Activated CD4-positive, alpha-beta T cell treated with anti-CD3 and anti-CD28 coated beads, Interleukin-2, amount 50 U/mL, for 1 hour (primary cell): ENCODE data around the gene KIF7.

Source experiments
- DNase-seq: peaks from one replicate; pipeline ENCODE4 v3.0.0-alpha.2; 2020

The KIF7 gene

GRCh38 chr15:89646416-89647141 is 8.7 kb downstream of the KIF7 start:
- DNase-seq = no peak

- DNase-seq = no peak
These were observed 9.6 kb downstream of the KIF7 start for GRCh38 chr15:89645680-89646079.

DNA sequence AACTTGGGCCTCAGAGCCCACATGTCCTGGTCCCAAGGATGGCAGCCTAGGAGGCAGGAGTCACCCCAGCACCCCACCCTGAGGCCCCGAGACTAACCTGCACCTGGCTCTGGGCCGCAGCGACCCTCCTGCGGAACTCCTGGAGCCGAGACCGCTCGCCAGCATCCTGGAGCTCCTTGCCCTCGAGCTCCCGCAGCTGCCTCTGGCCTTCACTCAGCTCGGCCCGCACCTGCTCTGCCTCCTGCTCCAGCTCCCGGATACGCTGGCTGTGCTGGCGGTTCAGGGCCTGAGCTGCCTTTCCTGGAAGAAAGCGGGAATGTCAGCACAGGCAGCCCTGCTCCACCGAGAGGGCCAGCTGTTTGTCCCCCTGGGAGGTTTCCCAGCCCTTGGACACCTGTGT is 13.2 kb downstream of the KIF7 start:
- DNase-seq = no peak

- no peak for DNase-seq
These were observed 14.2 kb downstream of the KIF7 start for GRCh38 chr15:89641053-89641452.

DNA sequence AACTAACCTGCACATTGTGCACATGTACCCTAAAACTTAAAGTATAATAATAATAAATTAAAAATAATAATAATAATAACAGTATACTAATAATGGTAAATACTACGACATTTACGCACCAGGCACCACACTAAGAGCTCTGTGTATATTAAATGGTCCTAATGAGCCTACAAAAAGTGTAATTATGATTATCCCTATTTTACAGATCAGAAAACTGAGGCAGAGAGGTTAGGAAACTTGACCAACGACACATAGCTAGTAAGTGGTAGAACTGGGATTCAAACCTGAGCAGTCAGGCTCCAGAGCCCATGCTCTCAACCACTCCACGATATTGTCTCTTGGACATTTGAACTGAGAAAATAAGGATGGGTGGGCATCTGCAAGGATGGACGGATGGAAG is 15.0 kb downstream of the KIF7 start:
- DNase-seq = no peak

DNA sequence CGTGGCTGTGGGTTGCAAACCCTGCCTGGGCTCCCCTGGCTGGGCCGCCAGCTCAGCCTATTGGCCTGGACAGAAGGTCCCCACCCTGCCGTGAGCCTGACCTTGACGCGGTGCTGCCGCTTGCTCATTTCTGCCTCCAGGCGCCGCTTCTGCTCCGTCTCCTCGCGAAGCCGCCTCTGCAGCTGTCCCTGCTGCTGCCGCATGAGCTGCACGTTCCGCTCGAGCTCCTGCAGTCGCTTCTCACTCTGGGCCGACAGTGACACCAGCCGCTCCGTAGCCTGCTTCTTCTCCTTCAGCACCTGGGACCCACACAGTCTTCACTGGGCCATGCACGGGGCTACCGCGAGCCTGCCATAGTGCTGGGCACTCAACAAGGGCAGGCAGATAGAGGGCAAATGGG is 21.7 kb downstream of the KIF7 start:
- no peak for DNase-seq

GRCh38 chr15:89632563-89633430 is 22.5 kb downstream of the KIF7 start:
- DNase-seq = no peak

DNA sequence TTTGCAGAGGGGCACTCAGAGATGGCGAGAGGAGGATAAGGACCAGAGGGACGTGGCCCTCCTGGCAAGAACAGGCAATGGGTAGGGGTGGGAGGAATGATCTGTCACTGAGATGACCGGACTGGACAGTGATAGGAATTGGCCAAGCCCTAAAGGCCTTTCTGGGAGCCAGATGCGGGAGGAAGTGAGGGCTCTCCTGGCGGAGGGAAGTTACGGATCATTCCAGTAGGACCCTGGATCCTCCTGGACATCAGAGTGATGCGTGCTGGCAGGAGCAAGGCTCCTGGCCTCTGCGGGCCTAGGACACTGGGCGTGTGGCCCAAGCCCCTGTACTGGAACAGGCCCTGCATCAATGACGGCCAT is 23.4 kb downstream of the KIF7 start:
- DNase-seq = no peak

DNA sequence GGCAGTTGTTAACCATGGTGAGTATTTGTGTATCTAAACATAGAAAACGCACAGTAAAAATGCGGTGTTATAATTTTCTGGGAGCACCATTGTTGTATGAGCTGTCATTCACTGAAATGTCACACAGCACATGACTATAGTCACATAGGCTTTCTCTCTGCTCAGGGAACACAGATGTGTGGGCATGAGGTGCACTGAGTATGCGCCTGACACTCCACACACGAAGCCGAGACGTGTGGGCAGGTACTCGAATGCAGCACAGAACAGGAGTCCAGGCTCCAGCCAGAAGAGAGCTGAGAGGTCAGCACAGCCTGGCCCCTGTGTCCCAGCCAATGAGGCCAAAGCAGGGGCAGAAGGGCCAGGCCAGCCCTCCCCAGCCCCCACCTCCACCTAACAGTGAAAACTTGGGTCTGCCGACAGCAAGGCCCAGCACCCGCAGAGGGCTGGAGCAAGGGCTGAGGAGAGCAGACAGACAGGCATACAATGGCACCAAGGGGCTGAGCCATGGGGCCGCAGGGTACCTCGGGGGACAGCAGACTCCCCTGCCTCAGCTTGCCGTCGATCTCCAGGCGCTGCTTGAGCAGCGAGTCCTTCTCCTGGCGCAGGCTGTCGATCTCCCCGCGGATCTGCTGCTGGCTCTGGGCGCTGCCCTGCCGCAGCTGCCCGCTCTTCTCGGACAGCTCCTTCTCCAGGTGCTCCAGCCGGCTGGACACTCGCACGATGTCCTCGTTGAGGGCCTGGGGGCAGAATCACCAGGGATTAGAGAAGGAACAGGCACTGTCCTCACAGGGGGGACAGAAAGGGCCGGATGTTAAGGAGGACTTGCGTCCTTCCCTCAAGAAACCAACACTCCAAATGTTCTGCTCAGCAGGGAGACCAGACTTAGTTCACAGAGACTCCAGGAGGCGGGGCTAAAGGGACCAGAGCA is 24.0 kb downstream of the KIF7 start:
- DNase-seq = no peak

GRCh38 chr15:89630260-89630659 is 25.0 kb downstream of the KIF7 start:
- DNase-seq = no peak

GRCh38 chr15:89629829-89630228 is 25.4 kb downstream of the KIF7 start:
- DNase-seq = no peak

DNA sequence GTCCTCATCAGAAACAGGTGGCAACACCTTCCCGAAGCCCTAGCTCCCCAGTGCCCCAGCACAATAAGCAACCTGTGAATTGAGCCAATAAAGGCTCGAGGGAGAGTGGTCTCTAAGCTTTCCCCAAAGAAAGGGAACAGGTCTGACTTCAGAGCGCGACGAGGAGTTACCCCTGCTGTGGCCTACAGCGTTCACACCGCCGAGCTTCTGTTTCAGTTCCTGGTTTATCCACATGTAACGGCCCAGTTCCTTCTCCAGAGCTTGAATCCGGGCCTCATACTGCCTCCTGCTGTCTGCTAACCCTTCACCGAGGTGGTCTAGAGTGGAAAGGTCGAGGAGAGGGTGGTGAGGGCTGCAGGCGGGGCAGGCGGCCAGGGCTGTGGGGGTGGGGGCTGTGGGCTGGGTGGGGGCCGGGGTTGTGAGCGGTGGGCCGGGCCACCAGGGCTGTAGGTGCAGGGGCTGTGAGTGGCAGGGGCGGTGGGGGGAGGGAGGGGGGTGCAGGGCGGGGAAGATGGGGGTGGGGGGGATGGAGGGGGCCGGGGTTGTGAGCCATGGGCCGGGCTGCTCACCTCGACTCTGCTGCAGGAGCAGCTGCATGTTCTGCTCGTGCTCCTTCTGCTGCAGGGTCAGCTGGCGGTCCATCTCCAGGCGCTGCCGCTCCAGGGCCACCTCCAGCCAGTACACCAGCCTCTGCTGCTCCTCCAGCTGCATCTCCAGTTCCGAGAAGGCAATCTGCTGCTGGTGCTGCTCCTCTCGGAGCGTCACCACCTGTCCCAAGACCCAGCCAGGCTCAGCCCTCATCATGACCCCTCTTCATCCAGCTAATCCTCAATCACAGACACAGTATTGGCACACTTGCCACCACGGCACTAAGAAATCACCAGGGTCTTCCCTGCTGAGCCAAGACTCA is 26.2 kb downstream of the KIF7 start:
- no peak for DNase-seq

- DNase-seq = no peak
These were observed 27.0 kb downstream of the KIF7 start for GRCh38 chr15:89628301-89628700.

GRCh38 chr15:89627256-89627970 is 27.9 kb downstream of the KIF7 start:
- DNase-seq = no peak

GRCh38 chr15:89625716-89626115 is 29.6 kb downstream of the KIF7 start:
- no peak for DNase-seq

- DNase-seq = no peak
These were observed 32.1 kb downstream of the KIF7 start for GRCh38 chr15:89623165-89623564.

GRCh38 chr15:89621547-89621946 is 33.7 kb downstream of the KIF7 start:
- no peak for DNase-seq

GRCh38 chr15:89616228-89616627 is 39.0 kb downstream of the KIF7 start:
- DNase-seq = no peak

DNA sequence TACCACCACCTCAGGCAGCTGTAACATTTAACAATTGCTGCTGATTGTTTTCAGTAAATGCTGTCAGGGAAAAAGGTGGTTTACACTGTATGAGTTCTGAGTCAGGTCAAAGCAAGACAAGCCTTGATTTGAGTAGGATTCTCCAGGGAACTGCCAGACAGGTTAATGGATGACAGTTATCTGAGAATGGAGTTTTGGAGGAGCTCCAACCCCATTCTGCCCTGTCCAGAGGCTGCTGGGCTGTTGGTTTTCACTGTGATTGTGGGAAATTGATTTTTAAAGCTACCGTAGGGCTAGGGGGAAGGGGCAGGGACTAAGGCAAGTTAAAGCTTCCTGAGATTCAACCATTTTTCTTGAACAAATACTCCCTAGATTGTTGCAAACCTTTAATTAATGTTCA is 40.1 kb downstream of the KIF7 start:
- no peak for DNase-seq

DNA sequence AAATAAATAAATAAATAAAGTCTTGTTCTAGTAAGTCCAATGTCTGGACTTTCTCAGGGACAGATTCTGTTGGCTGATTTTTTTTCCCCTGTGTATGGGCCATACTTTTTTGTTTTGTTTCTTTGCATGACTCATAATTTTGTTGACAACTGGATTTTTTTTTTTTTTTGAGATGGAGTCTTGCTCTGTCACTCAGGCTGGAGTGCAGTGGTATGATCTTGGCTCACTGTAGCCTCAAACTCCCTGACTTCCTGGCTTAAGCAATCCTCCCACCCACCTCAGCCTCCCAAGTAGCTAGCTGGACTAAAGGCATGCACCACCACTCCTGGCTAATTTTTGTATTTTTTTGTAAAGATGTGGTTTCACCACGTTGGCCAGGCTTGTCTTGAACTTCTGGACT is 41.1 kb downstream of the KIF7 start:
- DNase-seq = no peak

- no peak for DNase-seq
These were observed 42.2 kb downstream of the KIF7 start for GRCh38 chr15:89613031-89613430.

DNA sequence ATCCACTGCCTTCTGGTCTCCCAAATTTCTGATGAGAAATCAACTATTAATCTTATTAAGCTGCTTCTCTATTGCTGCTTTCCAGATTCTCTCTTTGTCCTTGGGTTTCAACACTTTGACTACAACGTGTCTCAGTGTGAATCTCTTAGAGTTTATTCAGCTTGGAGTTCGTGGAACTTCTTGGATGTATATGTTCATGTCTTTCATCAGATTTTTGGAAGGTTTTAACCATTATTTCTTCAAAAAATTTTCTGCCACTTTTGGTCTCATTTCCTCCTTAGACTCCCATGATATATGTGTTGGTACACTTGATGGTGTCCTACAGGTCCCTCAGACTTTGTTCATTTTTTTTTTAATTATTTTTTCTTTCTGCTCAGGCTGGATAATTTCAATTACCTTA is 44.0 kb downstream of the KIF7 start:
- DNase-seq = no peak
